Measurements from ENCODE around the gene GDPD4. TPM values are rescaled to one million over a fixed set of nuclear protein-coding genes. Genes with fewer than 3 reads are reported as not detected.

GDPD4 gene
- total and polyA plus RNA-seq, 4 donors = 0.08 to 1.1 TPM; not detected in 2

GRCh38 chr11:77266766-77267165 lies 34.7 kb downstream of the GDPD4 start (continued):
- TF ChIP-seq NR2F2 (IDR thresholded peaks at IDR 0.05) (no peak), HNF4A (conservative IDR thresholded peaks at IDR 0.05) (no peak)

- Histone ChIP-seq H3K27me3 (ENCODE audit: control insufficient read depth in 4 of 4, insufficient read depth in 4 of 4, low read length in 3 of 4) (no peaks in the 10 kb centered on the region), H3K9me3 (ENCODE audit: control insufficient read depth in 4 of 4, low read length in 3 of 4) (peaks cover 0 to 9% (median under 1%) of the 10 kb centered on the region in 4 donors), H3K4me3 (ENCODE audit: low read depth in 1 of 3, low read length in 3 of 3) (no peak overlapping the region), H3K4me1 (ENCODE audit: control insufficient read depth in 4 of 4, insufficient read depth in 4 of 4, low read length in 3 of 4) (no peaks in the 10 kb centered on the region), H3K36me3 (ENCODE audit: control insufficient read depth in 4 of 4, insufficient read depth in 3 of 4, low read depth in 1 of 4, low read length in 3 of 4) (no peaks in the 10 kb centered on the region), H3K27ac (ENCODE audit: low read depth in 1 of 2, low read length in 2 of 2) (no peak overlapping the region), H3K9ac (ENCODE audit: low read depth in 1 of 2, low read length in 2 of 2) (no peak overlapping the region)
- no peak for TF ChIP-seq ATF3 (IDR thresholded peaks at IDR 0.05)
- TF ChIP-seq EGR1 (IDR thresholded peaks at IDR 0.05; ENCODE audit: low read depth in 2 of 2) = no peak
- TF ChIP-seq GABPA (IDR thresholded peaks at IDR 0.05 in 1 of 2, conservative IDR thresholded peaks at IDR 0.05 in 1 of 2) = no peak
- TF ChIP-seq HNF4G (IDR thresholded peaks at IDR 0.05) = no peak
- TF ChIP-seq SP1 (IDR thresholded peaks at IDR 0.05) = no peak
- DNase-seq (ENCODE audit: low spot score) = no peak
Measured at GRCh38 chr11:77262803-77263202, 38.7 kb downstream of the GDPD4 start.

GRCh38 chr11:77259641-77260040 lies 41.8 kb downstream of the GDPD4 start:
- DNase-seq (ENCODE audit: low spot score) = no peak
- Histone ChIP-seq H3K9ac (ENCODE audit: low read depth in 1 of 2, low read length in 2 of 2) (no peak overlapping the region), H3K36me3 (ENCODE audit: control insufficient read depth in 4 of 4, insufficient read depth in 3 of 4, low read depth in 1 of 4, low read length in 3 of 4) (no peaks in the 10 kb centered on the region), H3K27me3 (ENCODE audit: control insufficient read depth in 4 of 4, insufficient read depth in 4 of 4, low read length in 3 of 4) (no peaks in the 10 kb centered on the region), H3K4me1 (ENCODE audit: control insufficient read depth in 4 of 4, insufficient read depth in 4 of 4, low read length in 3 of 4) (no peaks in the 10 kb centered on the region), H3K27ac (ENCODE audit: low read depth in 1 of 2, low read length in 2 of 2) (no peak overlapping the region), H3K4me3 (ENCODE audit: low read depth in 1 of 3, low read length in 3 of 3) (no peak overlapping the region), H3K9me3 (ENCODE audit: control insufficient read depth in 4 of 4, low read length in 3 of 4) (peaks cover 0 to 9% (median under 1%) of the 10 kb centered on the region in 4 donors)
- WGBS = 94% methylated on average over 2 of the region's 2 CpGs
- no peak for TF ChIP-seq SP1 (IDR thresholded peaks at IDR 0.05)
- TF ChIP-seq NR2F2 (IDR thresholded peaks at IDR 0.05) = no peak
- no peak for TF ChIP-seq HNF4G (IDR thresholded peaks at IDR 0.05)
- TF ChIP-seq TAF1 (conservative IDR thresholded peaks at IDR 0.05) = no peak
- TF ChIP-seq GABPA (IDR thresholded peaks at IDR 0.05 in 1 of 2, conservative IDR thresholded peaks at IDR 0.05 in 1 of 2) = no peak
- TF ChIP-seq FOXA2 (IDR thresholded peaks at IDR 0.05) = no peak
- no peak for TF ChIP-seq MAX (IDR thresholded peaks at IDR 0.05)

- Histone ChIP-seq H3K9ac (ENCODE audit: low read depth in 1 of 2, low read length in 2 of 2) (no peak overlapping the region), H3K36me3 (ENCODE audit: control insufficient read depth in 4 of 4, insufficient read depth in 3 of 4, low read depth in 1 of 4, low read length in 3 of 4) (no peaks in the 10 kb centered on the region), H3K4me3 (ENCODE audit: low read depth in 1 of 3, low read length in 3 of 3) (peak overlapping the region; percentile 13 to 35 (median 24)), H3K27me3 (ENCODE audit: control insufficient read depth in 4 of 4, insufficient read depth in 4 of 4, low read length in 3 of 4) (no peaks in the 10 kb centered on the region), H3K27ac (ENCODE audit: low read depth in 1 of 2, low read length in 2 of 2) (peak overlapping the region; percentile 85 to 86), H3K4me1 (ENCODE audit: control insufficient read depth in 4 of 4, insufficient read depth in 4 of 4, low read length in 3 of 4) (peaks cover 4 to 21% (median 7%) of the 10 kb centered on the region in 4 donors), H3K9me3 (ENCODE audit: control insufficient read depth in 4 of 4, low read length in 3 of 4) (no peaks in the 10 kb centered on the region)
- no peak for TF ChIP-seq YY1 (IDR thresholded peaks at IDR 0.05)
- no peak for TF ChIP-seq TAF1 (conservative IDR thresholded peaks at IDR 0.05)
- TF ChIP-seq GABPA (IDR thresholded peaks at IDR 0.05 in 1 of 2, conservative IDR thresholded peaks at IDR 0.05 in 1 of 2) = no peak
- no peak for DNase-seq (ENCODE audit: low spot score)
- WGBS = 34% methylated on average over 1 of the region's 1 CpG
Measured at GRCh38 chr11:77253690-77254089, 47.8 kb downstream of the GDPD4 start.

Measured in liver (tissue), 9 donors.